Erythroblast (primary cell): Measurements from ENCODE around the gene MAD1L1.

ENCODE experiments used
- GATA1 ChIP-seq: IDR thresholded peaks from 2 replicates; pipeline ENCODE4 v1.6.1; 2011; ENCODE audit warnings: low read depth, mild to moderate bottlenecking, control low read depth, low read length, moderate library complexity
- POLR2A ChIP-seq: IDR thresholded peaks from 2 replicates; pipeline ENCODE4 v1.6.1; 2011; ENCODE audit warnings: mild to moderate bottlenecking, low read length

DNA sequence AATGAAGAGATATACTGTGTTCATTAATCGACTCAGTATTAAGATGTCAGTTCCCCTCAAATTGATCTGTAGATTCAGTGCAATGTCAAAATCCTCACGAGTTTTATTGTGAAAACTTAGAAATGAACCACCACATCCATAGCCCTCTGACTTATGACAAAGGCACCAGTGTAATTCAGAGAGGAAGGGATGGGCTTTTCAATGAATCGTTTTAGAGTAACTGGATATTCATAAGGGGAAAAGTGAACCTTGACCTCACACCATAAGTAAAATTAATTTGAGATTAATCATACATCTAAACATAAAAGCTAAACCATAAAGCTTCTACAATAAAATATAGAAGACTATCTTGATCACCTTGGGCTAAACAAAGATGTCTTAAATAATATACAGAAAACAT is 434.6 kb downstream of the MAD1L1 start:
- TF ChIP-seq POLR2A (no peak), GATA1 (no peak)
